HG03460 (cell line): ENCODE measurements around the gene CTNNBL1.

Source experiments
- ATAC-seq: cut with Tn5 transposase; IDR thresholded peaks from one replicate; pipeline ENCODE4 v1.9.1; 2021; ENCODE audit not compliant: unreplicated experiment

CTNNBL1 gene

DNA sequence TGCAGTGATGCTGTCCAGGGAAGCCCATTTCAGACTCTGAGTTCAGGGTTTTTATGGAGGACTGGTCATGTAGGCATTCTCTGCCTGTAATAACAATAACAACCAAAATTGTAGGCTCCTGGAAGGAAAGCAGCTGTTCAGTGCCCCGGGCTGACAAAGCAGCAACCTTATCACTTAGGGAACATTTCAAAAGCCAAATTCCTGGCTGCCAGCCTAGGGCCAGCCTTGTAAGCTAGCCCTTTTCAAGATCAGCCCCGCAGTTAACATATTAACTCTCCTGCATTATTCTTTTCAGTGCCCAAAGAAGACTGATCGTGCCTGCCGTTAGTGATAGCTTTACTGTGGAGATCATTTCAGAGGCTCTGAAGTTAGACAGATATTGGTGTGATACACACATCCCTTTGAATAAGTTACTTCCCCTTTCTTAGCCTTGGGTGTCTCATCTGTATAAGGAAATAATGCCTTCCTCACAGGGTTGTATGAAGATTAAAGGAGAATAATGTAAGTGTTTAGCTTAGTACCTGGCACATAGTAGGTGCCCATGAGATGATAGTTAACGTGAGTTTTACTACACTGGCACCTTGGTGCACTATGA is 44.1 kb downstream of the CTNNBL1 start:
- no peak for ATAC-seq

- no peak for ATAC-seq
Measured at GRCh38 chr20:37741055-37741454, 47.2 kb downstream of the CTNNBL1 start.

GRCh38 chr20:37741570-37741969 is 47.7 kb downstream of the CTNNBL1 start:
- ATAC-seq, result no peak

- ATAC-seq, result no peak
Measured at GRCh38 chr20:37742131-37742530, 48.3 kb downstream of the CTNNBL1 start.

DNA sequence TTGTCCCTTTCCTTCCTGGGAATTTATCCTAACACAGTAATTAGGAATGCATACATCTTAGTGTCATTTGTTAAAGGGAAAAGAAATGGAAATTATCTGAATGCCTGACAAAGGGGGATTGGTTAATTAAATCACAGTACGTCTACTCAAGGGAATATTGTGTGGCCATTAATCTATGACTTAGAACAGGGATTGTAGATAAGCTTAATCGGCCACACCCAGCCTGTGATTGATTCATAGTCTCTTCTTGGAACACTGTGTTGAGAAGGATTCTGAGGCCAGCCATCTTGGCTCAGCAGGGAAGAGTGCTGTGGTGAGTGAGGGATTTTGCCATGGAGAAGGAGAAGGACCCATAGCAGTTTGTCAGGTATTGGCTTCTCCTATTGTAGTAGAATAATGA is 50.5 kb downstream of the CTNNBL1 start:
- no peak for ATAC-seq

DNA sequence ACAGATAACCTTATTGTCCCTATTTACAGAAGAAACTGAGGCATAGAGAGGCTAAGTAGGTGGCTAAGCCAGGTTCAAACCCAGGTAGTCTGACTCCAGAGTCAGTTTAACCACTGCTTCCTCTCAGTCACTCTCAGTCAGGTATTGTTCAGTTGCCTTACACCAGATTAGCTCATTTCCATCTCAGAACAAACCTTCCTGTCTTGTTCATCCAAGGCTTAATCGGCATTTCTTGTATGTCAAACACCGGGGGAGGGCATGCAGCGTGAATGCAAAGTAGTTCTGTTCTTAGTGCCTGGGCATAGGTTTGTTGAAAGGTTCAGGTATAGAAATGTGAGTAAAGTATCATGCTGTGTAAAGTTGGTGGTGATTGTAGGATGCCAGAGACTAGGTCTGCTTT is 51.7 kb downstream of the CTNNBL1 start:
- ATAC-seq, result no peak

GRCh38 chr20:37748015-37748414 is 54.2 kb downstream of the CTNNBL1 start:
- no peak for ATAC-seq

- ATAC-seq, result no peak
Measured at GRCh38 chr20:37749218-37749617, 55.4 kb downstream of the CTNNBL1 start.

GRCh38 chr20:37749620-37750403 is 56.0 kb downstream of the CTNNBL1 start:
- ATAC-seq, result no peak

- no peak for ATAC-seq
Measured at GRCh38 chr20:37755665-37756064, 61.8 kb downstream of the CTNNBL1 start.

DNA sequence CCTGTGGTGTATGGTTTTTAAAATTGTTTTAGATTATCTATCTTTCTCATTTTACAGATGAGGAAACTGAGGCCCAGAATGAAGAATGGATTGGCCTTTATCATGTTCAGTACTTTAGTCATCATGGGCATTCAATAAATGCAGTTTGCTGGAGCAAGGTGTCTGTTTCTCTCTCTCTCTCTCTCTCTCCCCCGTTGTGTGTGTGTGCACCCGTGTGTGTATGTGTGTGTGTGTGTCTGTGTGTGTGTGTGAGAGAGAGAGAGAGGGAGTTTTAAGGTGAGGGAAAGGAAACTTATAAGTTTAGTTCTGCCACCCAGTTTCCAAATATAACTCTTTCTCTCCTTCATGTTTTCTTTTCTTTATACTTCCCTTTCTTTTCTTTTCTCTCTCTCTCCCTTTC is 62.4 kb downstream of the CTNNBL1 start:
- no peak for ATAC-seq

DNA sequence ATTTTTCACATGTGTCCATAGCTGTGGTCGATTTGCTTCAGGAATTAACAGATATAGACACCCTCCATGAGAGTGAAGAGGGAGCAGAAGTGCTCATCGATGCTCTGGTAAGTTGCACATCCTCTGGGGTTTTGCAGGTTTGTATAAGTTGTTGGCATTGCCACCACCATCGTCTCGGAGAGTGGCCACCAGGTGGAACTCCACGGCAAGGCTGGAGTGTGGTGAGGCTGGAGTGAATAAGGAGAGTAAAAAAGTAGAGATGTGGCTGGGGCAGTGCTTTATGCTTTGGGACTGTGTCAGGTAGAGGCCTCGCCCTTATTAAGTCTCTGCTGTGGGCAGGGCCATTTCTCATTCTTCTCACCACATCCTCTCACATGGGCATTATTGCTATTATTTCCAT is 63.7 kb downstream of the CTNNBL1 start:
- ATAC-seq, result no peak

GRCh38 chr20:37758332-37758731 is 64.5 kb downstream of the CTNNBL1 start:
- ATAC-seq, result no peak

- ATAC-seq, result no peak
Measured at GRCh38 chr20:37759052-37759553, 65.3 kb downstream of the CTNNBL1 start.

DNA sequence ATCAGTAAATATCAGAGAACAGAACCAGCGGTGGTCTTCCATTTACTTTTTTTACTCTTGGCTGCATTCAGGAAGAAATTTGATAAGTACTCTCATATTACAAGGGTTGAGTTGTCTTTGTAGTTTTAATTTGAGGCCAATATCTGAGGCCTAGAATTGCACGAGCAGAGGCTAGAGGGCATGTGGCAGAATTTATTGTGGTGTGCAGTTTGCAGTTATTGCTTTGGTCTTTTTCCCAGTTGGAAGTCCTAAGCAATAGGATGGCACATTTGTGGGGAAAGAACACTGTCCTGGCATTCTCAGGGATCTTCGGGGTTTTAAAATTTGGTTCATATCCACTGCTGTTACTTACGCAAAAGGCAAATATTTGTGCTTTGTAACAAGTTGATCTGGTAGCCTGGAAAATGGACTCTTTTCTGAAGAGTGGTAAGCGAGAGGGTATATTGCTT is 66.0 kb downstream of the CTNNBL1 start:
- no peak for ATAC-seq

DNA sequence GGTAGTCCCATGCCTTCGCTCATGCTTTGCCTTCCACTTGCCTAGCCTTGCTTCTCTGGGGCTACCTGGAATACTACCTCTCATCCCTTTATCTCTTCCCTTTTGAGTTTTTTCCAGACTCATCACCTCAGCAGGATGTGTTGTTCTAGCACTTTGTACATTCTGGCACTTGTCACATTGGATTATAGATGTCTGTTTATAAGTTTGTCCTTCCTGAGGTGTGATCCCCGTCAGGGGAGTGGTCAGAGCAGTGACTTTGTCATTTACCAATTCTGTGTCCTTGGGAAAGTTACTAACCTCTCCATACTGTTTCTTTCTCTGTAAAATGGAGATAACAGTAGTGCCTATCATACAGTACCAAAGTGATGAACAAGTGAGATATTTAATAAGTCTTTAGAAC is 66.5 kb downstream of the CTNNBL1 start:
- no peak for ATAC-seq

DNA sequence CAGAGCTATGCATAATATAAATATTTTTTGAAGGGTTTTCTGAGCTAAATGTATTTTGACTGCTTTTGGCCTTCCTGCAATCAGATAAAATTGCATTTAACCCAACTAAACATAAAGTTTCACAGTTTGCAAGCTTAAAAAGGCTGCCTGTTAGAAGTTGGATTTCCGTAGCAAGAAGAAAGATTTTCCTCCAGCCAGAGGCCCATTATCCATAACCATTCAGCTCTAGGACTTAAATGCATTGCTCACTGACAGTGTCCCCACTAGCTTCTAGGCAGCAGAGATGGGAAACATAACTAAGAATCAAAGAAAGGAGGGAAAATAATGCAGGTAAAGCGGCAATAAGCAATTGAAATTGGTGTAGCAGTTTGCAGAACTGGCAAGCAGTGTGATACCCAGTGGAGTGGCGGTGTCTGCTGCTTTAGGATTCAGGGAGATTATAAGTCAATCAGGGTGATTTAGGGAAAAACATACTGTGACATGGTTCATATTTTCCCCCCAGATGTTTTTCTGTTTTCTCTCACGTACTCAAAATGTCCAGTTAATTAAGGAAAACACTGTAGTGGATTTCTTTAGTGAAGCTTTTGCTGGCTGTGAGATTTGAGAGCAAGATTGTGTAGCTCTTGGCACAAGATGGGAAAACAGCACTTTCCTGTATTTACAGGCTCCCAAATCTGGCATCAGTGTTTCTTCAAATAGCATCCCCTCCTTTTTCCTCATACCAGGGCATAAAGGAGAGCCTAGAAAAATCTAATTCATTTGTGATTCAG is 69.1 kb downstream of the CTNNBL1 start:
- no peak for ATAC-seq

- no peak for ATAC-seq
Measured at GRCh38 chr20:37764333-37764935, 70.6 kb downstream of the CTNNBL1 start.

GRCh38 chr20:37770908-37771307 is 77.1 kb downstream of the CTNNBL1 start:
- no peak for ATAC-seq

DNA sequence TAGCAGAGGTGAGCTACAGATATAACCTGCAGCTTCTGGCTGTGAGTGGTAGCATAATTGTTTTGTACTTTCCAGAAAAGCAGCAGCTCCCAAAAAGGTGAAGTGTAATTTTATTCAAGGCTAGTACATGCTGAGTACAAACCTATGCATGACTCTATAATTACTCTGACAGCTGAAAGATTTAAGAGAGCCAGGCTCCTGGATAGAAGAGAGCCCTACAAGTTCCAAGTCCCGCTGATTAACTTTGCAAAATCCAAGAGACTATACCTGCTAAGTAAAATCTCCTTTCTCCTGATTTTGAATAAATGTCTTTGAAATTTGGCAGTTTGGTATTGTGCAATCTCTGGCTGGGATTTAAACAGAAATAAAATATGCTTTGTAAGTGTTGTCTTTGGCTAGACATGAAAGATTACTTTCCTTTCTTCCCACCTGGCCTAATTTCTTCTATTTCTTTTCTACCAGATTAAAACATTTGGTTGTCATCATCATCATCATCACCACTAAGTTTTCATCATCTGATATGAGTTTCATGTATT is 79.5 kb downstream of the CTNNBL1 start:
- no peak for ATAC-seq

- ATAC-seq, result no peak
Measured at GRCh38 chr20:37774156-37774555, 80.3 kb downstream of the CTNNBL1 start.
